Activated T-helper 2 cell treated with anti-CD3 and anti-CD28 coated beads, Interferon-gamma antibody, Interleukin-2, Interleukin-4, amounts not matched to agents 10 μg/mL and 5 μg/mL and 100 μg/mL, durations not matched to agents 14 hours and 24 hours and 36 hours (primary cell): ENCODE data around the gene BCL2L13. TPM values are rescaled to one million over a fixed set of nuclear protein-coding genes. Genes with fewer than 3 reads are reported as not detected.
"Not testable (repeated sequence)": the region's sequence is repeated elsewhere in the genome, so short reads cannot be mapped to it uniquely, and the experiment has no call there.

Source experiments
- DNase-seq: peaks from one replicate; pipeline ENCODE4 v3.0.0; 2021; ENCODE audit warnings: low spot score
- H3K27ac Mint-ChIP-seq: one replicate; pipeline ENCODE4 v1.8.0; 2021; ENCODE audit warnings: mixed read lengths
- H3K27me3 Mint-ChIP-seq: one replicate; pipeline ENCODE4 v1.8.0; 2021; ENCODE audit warnings: low read depth, mixed read lengths
- H3K36me3 Mint-ChIP-seq: one replicate; pipeline ENCODE4 v1.8.0; 2021; ENCODE audit warnings: low read depth, mixed read lengths
- H3K4me1 Mint-ChIP-seq: one replicate; pipeline ENCODE4 v1.8.0; 2021; ENCODE audit warnings: low read depth, mixed read lengths
- H3K4me3 Mint-ChIP-seq: one replicate; pipeline ENCODE4 v1.8.0; 2021; ENCODE audit warnings: low read depth, mild to moderate bottlenecking, moderate library complexity, mixed read lengths
- H3K9me3 Mint-ChIP-seq: one replicate; pipeline ENCODE4 v1.8.0; 2021; ENCODE audit warnings: mixed read lengths
- intact Hi-C: fragments of 100-400 bp; cut with micrococcal nuclease; formaldehyde crosslinking; loops from one replicate; pipeline ENCODE4 v1.15.1; 2023
- total RNA-seq: library from RNA; stranded (reverse); gene quantifications from 2 replicates; pipeline ENCODE4 v1.2.3, GENCODE V29; 2022

BCL2L13 gene
- total RNA-seq, 1 donor from 2014 or later: 33.7 TPM

GRCh38 chr22:17627961-17628405 is 10.6 kb upstream of the BCL2L13 start:
- Mint-ChIP-seq H3K36me3 (peaks cover 18% of the 10 kb centered on the region), H3K27ac (peak overlapping the region; percentile 89), H3K27me3 (no peaks in the 10 kb centered on the region), H3K4me3 (peak overlapping the region; percentile 96), H3K4me1 (peaks cover 8% of the 10 kb centered on the region), H3K9me3 (no peaks in the 10 kb centered on the region)
- intact Hi-C loops: loop anchor here (1.0 kb wide), 1 partner anchor 10 kb away; the partner anchor contains the start of gene BCL2L13
- DNase-seq: no peak

- intact Hi-C loops: loop anchor here (1.0 kb wide), 1 partner anchor 10 kb away; the partner anchor contains the start of gene BCL2L13
- Mint-ChIP-seq H3K27me3 (no peaks in the 10 kb centered on the region), H3K4me3 (peak within 1 kb of the TSS; percentile 96), H3K27ac (peak within 1 kb of the TSS; percentile 89), H3K36me3 (peaks cover 15% of the 10 kb centered on the region), H3K4me1 (peaks cover 8% of the 10 kb centered on the region), H3K9me3 (no peaks in the 10 kb centered on the region)
- DNase-seq: peak; percentile 93
These were observed 10.0 kb upstream of the BCL2L13 start, which contains the start of gene ATP6V1E1 for GRCh38 chr22:17628406-17629172. Gene ATP6V1E1 (minus strand): TSS chr22:17628749. CDS start chr22:17628635, 114 bp downstream.

DNA sequence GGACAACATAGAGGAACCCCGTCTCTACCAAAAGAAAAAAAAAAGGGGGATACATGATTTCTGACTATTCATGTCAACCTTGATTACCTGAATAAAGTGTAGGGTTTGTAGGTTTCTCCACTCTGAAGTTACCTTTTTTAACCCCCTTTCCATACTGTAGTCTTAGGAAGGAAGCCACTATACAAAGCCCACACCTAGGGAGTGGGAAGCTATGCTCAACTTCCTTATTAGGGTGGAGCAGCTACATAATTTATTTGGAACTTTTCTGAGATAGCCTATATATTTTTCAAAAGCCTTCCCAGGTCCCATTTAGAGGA is 9.4 kb upstream of the BCL2L13 start:
- Mint-ChIP-seq H3K4me1 (peaks cover 4% of the 10 kb centered on the region), H3K27me3 (no peaks in the 10 kb centered on the region), H3K4me3 (peak overlapping the region; percentile 96), H3K9me3 (no peaks in the 10 kb centered on the region), H3K27ac (peak overlapping the region; percentile 89), H3K36me3 (peaks cover 10% of the 10 kb centered on the region)
- DNase-seq: no peak
- intact Hi-C loops: no loop called here

DNA sequence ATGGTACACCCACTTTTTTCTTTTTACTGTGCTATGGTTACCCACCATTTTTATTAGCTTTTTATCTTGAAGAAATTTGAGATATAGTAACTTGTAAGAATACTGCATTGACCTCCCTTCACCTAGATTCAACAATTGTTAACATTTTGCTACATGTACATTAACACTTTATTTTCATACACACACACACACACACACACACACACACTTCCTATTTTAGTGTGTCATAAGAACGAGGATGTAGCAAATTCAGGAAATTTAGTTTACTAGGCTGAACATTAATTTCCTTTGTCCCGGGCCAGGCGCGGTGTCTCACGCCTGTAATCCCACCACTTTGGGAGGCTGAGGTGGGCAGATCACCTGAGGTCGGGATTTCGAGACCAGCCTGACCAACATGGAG is 8.9 kb upstream of the BCL2L13 start:
- intact Hi-C loops: no loop called here
- Mint-ChIP-seq H3K4me3 (peak overlapping the region; percentile 62), H3K9me3 (no peaks in the 10 kb centered on the region)

DNA sequence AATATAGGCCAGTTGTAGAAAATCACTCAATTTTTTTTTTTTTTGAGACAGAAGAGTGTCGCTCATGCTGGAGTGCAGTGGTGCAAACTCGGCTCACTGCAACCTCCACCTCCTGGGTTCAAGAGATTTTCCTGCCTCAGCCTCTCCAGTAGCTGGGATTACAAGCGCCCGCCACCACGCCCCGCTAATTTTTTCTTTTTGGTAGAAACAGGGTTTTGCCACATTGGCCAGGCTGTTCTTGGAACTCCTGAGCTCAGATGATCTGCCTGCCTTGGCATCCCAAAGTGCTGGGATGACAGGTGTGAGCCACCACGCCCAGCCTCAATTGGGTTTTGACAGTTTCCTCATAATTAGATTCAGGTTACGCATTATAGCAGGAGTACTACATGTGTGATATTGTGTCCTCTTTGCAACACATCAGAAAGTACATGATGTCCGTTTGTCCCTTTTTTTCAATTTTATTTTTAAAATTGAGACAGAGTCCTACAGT is 7.4 kb upstream of the BCL2L13 start:
- no peak overlapping the region for H3K4me3 Mint-ChIP-seq
- H3K36me3 Mint-ChIP-seq: peaks cover 6% of the 10 kb centered on the region
- intact Hi-C loops: no loop called here
- peaks cover 4% of the 10 kb centered on the region for H3K4me1 Mint-ChIP-seq
- H3K27me3 Mint-ChIP-seq: no peaks in the 10 kb centered on the region
- H3K9me3 Mint-ChIP-seq: no peaks in the 10 kb centered on the region
- DNase-seq: no peak
- H3K27ac Mint-ChIP-seq: no peak overlapping the region

More for the DNA sequence above, 8.9 kb upstream of the BCL2L13 start:
- H3K36me3 Mint-ChIP-seq: peaks cover 9% of the 10 kb centered on the region
- DNase-seq: no peak
- peaks cover 4% of the 10 kb centered on the region for H3K4me1 Mint-ChIP-seq
- no peaks in the 10 kb centered on the region for H3K27me3 Mint-ChIP-seq
- no peak overlapping the region for H3K27ac Mint-ChIP-seq

DNA sequence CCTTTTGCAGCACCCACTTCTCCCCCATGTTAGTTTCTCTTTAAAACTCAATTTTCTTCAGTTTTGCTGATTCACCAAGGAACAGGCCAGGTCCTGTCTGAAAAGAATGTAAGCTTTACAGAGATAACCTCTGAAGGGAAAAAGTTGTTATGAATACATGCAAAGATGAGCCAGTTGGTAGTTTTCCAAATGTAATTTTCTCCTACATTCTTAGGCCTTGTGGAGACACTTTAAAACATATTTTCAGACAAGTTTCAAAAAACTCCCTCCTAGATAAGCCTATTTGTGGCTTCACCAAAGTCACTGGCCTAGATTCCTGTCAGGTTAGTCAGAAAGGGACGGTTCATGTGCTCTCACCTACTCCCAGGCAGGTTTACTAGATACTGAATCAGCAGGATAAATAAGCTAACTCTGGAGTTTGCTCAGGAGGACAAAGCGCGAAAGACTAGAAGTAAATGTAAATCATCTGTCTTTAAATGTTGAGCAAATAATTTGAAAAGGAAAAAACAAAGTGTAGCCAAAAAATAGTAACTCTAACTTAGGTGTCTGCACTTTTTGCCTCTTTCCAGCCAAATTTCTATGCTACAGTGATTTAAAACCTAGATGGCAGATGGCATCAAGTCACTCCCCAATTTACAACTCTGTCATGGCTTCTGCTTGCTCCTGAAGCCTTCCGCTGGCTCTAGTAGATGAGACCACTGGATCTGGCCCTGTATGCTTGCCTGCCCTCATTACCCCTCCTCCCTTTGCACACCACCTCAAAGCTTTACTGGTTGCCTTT is 5.2 kb upstream of the BCL2L13 start:
- H3K4me3 Mint-ChIP-seq: no peak overlapping the region
- intact Hi-C loops: no loop called here
- no peak for DNase-seq

GRCh38 chr22:17633998-17634323 is 4.6 kb upstream of the BCL2L13 start:
- H3K36me3 Mint-ChIP-seq: no peaks in the 10 kb centered on the region
- H3K4me3 Mint-ChIP-seq: no peak overlapping the region
- DNase-seq: no peak
- intact Hi-C loops: no loop called here
- H3K9me3 Mint-ChIP-seq: no peaks in the 10 kb centered on the region
- no peaks in the 10 kb centered on the region for H3K27me3 Mint-ChIP-seq
- H3K4me1 Mint-ChIP-seq: peaks cover 13% of the 10 kb centered on the region
- H3K27ac Mint-ChIP-seq: no peak overlapping the region

More for the DNA sequence above, 5.2 kb upstream of the BCL2L13 start:
- H3K36me3 Mint-ChIP-seq: peaks cover 1% of the 10 kb centered on the region
- H3K4me1 Mint-ChIP-seq: peaks cover 13% of the 10 kb centered on the region
- H3K27me3 Mint-ChIP-seq: no peaks in the 10 kb centered on the region
- H3K27ac Mint-ChIP-seq: no peak overlapping the region
- H3K9me3 Mint-ChIP-seq: no peaks in the 10 kb centered on the region

DNA sequence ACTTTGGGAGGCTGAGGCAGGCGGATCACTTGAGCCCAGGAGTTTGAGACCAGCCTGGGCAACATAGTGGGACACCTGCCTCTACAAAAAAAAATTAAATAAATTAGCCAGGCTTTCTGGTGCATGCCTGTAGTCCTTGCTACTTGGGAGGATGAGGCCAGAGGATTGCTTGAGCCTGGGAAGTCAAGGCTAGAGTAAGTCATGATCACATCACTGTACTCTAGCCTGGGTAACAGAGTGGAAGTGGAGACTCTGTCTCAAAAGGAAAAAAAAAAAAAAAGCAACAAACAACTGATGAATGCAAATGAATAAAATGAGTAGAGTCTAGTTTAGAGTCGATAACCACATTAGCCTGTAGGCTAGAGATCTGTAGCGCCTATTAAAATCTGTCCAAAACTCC is 3.9 kb upstream of the BCL2L13 start:
- intact Hi-C loops: loop anchor here (5.0 kb wide), 1 partner anchor 38 kb away; no protein-coding TSS in a partner anchor
- Mint-ChIP-seq H3K4me1 (peaks cover 13% of the 10 kb centered on the region), H3K9me3 (no peaks in the 10 kb centered on the region), H3K36me3 (no peaks in the 10 kb centered on the region), H3K27me3 (no peaks in the 10 kb centered on the region), H3K27ac (no peak overlapping the region), H3K4me3 (no peak overlapping the region)
- no peak for DNase-seq

- not testable (repeated sequence) for H3K27me3 Mint-ChIP-seq, H3K4me3 Mint-ChIP-seq, H3K9me3 Mint-ChIP-seq, H3K27ac Mint-ChIP-seq, H3K36me3 Mint-ChIP-seq, DNase-seq
- peaks cover 17% of the 10 kb centered on the region for H3K4me1 Mint-ChIP-seq
- intact Hi-C loops: loop anchor here (5.0 kb wide), 1 partner anchor 35 kb away; no protein-coding TSS in a partner anchor
These were observed 1.7 kb upstream of the BCL2L13 start for GRCh38 chr22:17636850-17637249.

DNA sequence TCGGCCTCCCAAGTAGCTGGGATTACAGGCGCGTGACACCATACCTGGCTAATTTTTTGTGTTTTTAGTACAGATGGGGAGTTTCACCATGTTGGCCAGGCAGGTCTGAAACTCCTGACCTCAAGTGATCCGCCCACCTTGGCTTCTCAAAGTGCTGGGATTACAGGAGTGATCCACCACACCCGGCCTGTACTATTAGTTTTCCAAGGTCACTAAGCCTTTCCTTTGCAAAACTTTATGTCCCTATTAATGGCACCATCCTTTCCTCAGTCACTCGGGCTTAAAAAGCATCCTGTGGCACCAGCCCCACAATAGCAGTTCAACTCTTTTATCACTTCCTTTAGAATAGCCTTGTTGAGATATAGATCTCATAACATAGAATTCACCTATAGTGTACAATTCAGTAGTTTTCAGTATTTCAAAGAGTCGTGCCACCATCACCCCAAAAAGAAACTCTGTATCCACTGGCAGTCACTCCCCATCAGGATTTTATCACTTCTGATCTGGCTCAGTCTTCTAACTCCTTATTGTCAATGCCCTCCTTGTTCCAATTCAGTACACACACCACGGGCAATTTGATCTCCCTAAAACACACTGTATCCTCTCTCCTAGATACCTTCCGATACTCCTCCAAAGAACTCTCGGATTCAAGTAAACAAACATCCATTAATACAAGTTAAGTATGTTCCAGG is 921 bp upstream of the BCL2L13 start:
- Mint-ChIP-seq H3K36me3 (peaks cover 12% of the 10 kb centered on the region), H3K4me3 (peak overlapping the region; percentile 87), H3K9me3 (no peaks in the 10 kb centered on the region), H3K27me3 (no peaks in the 10 kb centered on the region), H3K27ac (peak overlapping the region; percentile 89), H3K4me1 (peaks cover 17% of the 10 kb centered on the region)
- intact Hi-C loops: loop anchor here (1.0 to 5.0 kb wide), 4 partner anchors 9 to 131 kb away; partner anchors contain the start of gene ATP6V1E1
- no peak for DNase-seq

- Mint-ChIP-seq H3K36me3 (peaks cover 16% of the 10 kb centered on the region), H3K27me3 (no peaks in the 10 kb centered on the region), H3K27ac (peak overlapping the region; percentile 89), H3K9me3 (no peaks in the 10 kb centered on the region), H3K4me3 (peak overlapping the region; percentile 87), H3K4me1 (peaks cover 17% of the 10 kb centered on the region)
- no peak for DNase-seq
- intact Hi-C loops: loop anchor here (1.0 to 5.0 kb wide), 4 partner anchors 10 to 131 kb away; partner anchors contain the start of gene ATP6V1E1
These were observed 450 bp upstream of the BCL2L13 start for GRCh38 chr22:17638182-17638431.

DNA sequence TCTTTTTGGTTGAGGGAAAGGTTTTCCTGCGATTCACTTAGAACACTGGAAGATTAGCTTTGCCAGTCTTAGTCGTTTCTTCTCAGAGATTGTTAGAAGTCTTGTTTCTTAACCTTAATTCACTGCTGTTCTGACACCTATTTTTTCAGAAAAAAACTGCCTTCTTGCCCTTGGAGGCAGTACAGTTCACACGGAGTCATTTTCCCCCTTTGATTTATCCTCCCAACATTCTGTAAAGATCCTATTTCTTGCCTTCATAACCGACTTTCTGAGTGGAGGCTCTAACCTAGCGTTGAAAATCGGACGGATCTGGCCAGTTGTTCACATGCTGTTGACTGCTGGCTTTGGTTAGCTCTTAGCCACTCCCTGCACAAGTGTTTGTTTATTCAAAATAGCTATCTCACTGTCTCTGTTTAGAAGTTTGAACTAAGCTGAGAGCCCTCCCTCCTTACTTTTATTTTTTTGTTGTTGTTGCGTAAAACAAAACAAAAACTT is 737 bp downstream of the BCL2L13 start:
- peak overlapping the region; percentile 89 for H3K27ac Mint-ChIP-seq
- H3K36me3 Mint-ChIP-seq: peaks cover 16% of the 10 kb centered on the region
- no peaks in the 10 kb centered on the region for H3K27me3 Mint-ChIP-seq
- intact Hi-C loops: loop anchor here (2.0 to 5.0 kb wide), 3 partner anchors 33 to 130 kb away; no protein-coding TSS in a partner anchor
- H3K4me1 Mint-ChIP-seq: peaks cover 17% of the 10 kb centered on the region
- H3K9me3 Mint-ChIP-seq: no peaks in the 10 kb centered on the region
- no peak for DNase-seq
- peak overlapping the region; percentile 87 for H3K4me3 Mint-ChIP-seq
